Stimulated activated CD8-positive, alpha-beta memory T cell treated with anti-CD3 and anti-CD28 coated beads, Interleukin-7, amount 100 ng/mL, for 1 hour (primary cell): ENCODE data around the gene NOA1.
"Not testable (repeated sequence)": the region's sequence is repeated elsewhere in the genome, so short reads cannot be mapped to it uniquely, and the experiment has no call there.

Source experiments
- DNase-seq, 2 donors: peaks; one replicate each; pipeline ENCODE4 v3.0.0-alpha.2; 2020; ENCODE audit warnings: low read depth in 2 of 2

Gene NOA1

DNA sequence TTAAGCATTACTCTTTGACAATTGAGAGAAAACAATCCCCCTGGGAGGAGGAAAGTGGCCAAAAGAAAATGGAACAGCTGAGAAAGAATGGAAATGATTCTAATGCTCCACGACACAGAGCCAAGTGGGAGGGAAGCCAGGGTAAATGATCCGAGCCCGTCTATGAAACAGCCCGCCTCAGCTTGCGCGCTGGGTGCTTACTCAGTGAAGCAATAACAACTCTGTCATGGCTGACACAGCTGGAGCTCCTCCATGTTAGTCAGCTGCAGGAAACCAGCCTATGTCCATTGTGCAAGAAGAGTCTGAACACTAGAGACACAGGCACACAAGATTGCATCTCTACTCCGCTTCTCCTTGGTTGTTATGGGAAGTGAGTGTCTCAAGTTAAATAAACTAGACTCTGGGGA lies 19.3 kb downstream of the NOA1 start:
- DNase-seq, result no peak

DNA sequence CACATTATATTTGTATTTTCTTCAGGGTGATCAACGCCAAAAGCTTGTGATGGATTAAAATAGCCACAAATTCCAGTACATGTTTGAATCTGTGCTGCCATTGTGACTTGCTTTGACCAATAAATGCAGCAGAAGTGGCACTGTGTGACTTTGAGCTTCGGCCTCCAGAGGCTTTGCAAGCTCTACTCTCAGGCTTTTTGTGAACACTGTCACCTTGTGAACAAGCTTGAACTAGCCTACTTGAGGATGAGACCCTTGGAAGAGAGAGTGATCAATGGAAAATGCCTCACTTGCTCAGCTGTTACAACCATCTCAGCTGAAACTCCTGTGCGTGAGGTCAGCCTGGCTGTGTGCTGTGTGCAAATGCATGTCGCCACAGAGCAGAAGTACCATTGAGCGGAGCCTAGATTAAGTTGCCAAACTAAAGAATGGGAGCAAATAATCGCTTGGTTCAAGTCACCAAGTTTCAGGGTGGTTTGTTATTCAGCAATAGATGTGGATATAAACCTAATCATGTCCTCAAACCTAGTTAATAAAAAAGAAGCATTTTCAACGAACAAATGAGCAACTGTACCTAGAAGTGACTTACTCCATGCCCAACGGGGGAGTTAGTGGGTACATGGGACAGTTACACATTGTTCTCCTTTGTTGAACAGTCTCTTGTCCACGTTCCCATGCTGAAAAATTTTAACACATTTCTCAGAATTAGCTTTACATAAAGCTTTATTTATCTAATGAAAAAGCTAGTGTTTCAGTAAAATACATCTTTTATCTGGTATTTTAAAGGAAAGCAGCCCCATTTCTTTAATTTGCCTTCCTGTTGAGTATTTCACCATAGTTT lies 23.5 kb downstream of the NOA1 start:
- DNase-seq, result no peak

DNA sequence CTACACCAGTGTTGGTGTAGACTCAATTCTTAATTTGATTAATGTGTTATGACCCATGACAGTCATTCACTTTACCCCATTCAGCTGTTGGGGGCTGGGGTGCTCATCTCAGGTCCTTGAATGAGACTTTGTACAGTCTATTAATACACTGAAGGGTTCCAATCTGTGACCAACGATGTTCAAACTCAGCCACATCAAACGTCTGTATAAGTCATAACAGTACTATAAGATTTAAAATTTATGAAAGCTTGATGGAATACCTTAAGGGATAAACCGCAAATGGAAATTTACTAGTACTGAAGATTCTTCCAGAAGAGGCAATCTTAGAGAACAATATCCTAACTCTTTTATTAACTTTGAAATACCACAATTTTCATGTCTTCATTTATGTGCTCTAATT lies 36.0 kb downstream of the NOA1 start:
- DNase-seq, result no peak

DNA sequence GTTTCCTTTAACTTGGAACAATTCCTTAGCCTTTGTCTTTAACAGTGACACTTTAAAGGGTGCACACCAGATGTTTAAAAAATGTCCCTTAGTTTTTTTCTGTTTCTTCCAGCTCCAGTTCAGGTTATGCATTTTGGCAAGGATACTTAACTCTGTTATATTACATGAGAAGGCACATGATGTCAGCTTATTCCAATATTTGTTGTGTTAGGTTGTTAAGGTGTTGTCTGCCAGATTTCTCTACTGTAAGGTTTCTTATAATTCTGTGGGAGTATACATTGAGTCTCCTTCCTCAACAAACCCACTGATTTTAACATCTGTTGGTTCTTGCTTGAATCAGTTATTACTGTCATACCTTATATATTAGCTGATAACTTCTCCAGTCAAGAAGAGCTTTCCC lies 36.4 kb downstream of the NOA1 start:
- DNase-seq, result no peak

DNA sequence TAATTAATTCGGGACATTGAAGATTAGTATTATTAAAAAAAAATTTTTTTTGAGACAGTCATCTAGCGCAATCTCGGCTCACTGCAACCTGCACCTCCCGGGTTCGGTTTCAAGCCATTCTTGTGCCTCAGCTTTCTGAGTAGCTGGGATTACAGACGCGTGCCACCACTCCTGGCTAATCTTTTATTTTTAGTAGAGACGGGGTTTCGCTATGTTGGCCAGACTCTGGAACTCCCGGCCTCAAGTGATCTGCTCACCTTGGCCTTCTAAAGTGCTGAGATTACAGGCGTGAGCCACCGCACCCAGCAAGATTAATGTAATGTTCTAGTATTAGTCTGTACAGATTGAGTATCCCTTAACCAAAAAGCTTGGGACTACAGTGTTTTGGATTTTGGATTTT lies 37.0 kb downstream of the NOA1 start:
- DNase-seq, result no peak

DNA sequence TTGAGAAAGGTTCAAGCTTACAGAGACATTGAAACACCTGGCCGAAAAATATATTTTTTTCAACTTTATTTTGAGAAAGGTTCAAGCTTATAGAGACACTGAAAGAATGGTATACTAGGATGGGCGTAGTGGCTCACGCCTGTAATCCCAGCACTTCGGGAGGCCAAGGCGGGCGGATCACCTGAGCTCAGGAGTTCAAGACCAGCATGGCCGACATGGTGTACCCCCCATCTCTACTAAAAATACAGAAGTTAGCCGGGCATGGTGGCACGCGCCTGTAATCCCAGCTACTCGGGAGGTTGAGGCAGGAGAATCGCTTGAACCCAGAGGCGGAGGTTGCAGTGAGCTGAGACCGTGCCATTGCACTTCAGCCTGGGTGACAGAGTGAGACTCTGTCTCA lies 37.6 kb downstream of the NOA1 start:
- not testable (repeated sequence) for DNase-seq

DNA sequence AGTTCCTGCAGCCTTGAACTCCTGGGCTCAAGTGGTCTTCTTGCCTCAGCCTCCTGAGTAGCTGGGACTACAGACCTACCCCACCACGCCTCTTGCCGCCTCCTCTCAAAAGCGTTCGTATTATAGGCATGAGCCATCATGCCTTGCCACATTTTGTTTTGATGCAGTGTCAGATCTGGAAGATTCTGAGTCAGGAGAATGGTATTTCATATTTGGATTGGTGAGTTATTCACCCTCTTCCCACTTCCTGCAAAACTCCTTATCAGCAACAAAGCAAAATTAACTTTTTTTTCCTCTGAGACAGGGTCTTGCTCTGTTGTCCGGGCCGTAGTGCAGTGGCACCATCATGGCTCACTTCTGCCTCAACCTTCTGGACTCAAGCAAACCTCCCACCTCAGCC lies 40.1 kb downstream of the NOA1 start:
- no peak for DNase-seq

DNA sequence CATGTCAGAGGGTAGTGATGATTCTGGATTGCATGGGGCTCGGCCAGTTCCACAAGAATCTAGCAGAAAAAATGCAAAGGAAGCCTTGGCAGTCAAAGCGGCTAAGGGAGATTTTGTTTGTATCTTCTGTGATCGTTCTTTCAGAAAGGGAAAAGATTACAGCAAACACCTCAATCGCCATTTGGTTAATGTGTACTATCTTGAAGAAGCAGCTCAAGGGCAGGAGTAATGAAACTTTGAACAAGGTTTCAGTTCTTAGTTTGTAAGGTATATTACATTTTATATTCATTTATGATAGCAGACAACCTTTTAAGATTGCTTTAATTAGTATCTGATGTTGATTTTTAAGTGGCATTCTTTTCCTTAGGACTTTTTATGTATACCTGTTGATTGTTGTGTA lies 45.5 kb downstream of the NOA1 start:
- DNase-seq, result no peak

DNA sequence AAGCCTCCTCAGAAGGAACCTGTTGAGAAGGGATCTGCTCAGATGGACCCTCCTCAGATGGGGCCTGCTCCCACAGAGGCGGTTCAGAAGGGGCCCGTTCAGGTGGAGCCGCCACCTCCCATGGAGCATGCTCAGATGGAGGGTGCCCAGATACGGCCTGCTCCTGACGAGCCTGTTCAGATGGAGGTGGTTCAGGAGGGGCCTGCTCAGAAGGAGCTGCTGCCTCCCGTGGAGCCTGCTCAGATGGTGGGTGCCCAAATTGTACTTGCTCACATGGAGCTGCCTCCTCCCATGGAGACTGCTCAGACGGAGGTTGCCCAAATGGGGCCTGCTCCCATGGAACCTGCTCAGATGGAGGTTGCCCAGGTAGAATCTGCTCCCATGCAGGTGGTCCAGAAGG lies 46.8 kb downstream of the NOA1 start:
- DNase-seq, result no peak

DNA sequence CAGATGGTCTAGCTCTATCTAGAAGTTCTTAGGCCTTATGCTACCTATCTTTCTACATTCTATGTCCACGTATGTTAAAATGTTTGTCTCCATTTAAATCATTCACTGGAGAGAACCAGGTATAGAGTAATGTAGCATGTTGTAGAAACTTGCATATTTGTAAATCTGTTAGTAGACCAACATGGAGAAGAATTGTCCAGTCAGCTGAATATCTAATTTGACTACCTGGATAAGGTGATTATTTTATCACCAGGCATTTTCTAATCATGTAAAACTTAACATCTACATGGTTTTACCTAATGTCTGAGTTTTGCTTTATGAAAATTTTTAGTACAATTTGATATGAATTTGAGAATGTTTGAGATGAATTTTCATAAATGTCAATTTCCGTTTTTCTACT lies 50.2 kb downstream of the NOA1 start:
- DNase-seq, result no peak

DNA sequence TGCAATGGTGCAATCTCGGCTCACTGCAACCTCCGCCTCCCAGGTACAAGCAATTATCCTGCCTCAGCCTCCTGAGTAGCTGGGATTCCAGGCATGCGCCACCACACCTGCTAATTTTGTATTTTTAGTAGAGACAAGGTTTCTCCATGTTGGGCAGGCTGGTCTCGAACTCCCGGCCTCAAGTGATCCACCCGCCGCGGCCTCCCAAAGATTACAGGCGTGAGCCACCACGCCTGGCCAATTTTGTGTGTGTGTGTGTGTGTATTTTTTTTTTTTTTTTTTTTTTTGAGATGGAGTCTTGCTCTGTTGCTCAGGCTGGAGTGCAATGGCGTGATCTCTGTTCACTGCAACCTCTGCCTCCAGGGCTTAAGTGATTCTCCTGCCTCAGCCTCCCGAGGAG lies 62.4 kb downstream of the NOA1 start:
- DNase-seq, result not testable (repeated sequence)

DNA sequence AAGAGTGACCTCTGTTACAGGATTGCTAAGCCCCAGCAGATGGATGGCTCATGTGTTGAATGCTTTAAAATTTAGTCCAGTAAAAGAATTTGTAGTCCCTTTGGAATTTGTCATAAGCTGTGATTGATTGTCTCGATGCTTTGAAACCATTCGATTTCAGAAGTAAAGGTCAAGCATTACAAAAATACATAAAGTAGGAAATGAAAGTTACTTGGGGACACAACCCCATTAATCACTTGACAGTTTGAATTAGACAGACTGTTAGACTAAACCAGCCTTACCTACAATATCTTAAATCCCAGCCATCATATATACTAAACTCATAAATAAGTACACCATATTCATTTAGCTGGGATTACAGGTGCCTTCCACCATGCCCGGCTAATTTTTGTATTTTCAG lies 63.1 kb downstream of the NOA1 start:
- no peak for DNase-seq
